ENCODE measurements around the gene GGA1. TPM values are rescaled to one million over a fixed set of nuclear protein-coding genes. Genes with fewer than 3 reads are reported as not detected.
A peak's percentile ranks its signal among the peaks of the same experiment; 100 is the strongest.

GGA1 gene
- total RNA-seq, 3 donors from 2014 or later = 36.6 to 63.9 (median 54.7) TPM

DNA sequence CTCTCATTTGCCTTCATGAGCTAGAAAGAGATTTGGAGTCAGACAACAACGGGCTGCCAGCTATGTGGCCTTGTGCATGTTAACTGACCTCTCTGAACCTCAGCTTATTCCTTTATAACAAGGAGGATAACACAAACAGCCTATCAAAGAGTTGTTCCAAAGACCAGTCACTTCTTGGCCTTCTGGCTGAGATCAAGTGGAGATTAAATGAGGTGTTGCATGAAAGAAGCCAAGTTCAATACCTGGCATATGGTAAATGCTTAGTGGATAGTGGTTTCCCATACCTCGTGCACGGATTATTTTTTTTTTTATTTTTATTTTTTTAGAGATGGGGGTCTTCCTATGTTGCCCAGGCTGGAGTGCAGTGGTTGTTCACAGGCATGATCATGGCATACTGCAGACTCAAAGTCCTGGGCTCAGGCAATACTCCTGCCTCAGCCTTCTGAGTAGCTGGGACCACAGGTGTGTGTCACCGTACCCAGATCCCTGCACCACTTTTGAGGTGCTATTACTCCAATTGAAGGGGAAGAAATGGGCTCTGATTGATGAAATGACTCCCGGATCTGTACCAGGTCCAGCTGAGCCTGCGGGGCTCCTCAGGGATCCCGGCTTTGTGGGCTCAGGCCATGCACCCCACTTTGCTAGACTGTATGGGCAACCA, 71.7 kb downstream of the GGA1 start:
- intact Hi-C loops (cut with DNase I; ENCODE audit: low total_unique reads) = no loop called here
- TF ChIP-seq, protein P1, sequence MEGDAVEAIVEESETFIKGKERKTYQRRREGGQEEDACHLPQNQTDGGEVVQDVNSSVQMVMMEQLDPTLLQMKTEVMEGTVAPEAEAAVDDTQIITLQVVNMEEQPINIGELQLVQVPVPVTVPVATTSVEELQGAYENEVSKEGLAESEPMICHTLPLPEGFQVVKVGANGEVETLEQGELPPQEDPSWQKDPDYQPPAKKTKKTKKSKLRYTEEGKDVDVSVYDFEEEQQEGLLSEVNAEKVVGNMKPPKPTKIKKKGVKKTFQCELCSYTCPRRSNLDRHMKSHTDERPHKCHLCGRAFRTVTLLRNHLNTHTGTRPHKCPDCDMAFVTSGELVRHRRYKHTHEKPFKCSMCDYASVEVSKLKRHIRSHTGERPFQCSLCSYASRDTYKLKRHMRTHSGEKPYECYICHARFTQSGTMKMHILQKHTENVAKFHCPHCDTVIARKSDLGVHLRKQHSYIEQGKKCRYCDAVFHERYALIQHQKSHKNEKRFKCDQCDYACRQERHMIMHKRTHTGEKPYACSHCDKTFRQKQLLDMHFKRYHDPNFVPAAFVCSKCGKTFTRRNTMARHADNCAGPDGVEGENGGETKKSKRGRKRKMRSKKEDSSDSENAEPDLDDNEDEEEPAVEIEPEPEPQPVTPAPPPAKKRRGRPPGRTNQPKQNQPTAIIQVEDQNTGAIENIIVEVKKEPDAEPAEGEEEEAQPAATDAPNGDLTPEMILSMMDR (IDR thresholded peaks at IDR 0.05) = no peak
- TF ChIP-seq POLR2AphosphoS5 (IDR thresholded peaks at IDR 0.05) (no peak), POLR2A (IDR thresholded peaks at IDR 0.05) (no peak)
- no peaks in the 10 kb centered on the region for H3K36me3 ChIP-seq
- H3K27ac ChIP-seq = no peak overlapping the region
- peaks cover 0 to 16% of the 10 kb centered on the region in 2 donors for H3K4me1 ChIP-seq
- DNase-seq (ENCODE audit: low spot score in 2 of 2) = no peak
- no peaks in the 10 kb centered on the region for H3K27me3 ChIP-seq
- H3K4me3 ChIP-seq = no peak overlapping the region
- H3K9me3 ChIP-seq = no peaks in the 10 kb centered on the region

DNA sequence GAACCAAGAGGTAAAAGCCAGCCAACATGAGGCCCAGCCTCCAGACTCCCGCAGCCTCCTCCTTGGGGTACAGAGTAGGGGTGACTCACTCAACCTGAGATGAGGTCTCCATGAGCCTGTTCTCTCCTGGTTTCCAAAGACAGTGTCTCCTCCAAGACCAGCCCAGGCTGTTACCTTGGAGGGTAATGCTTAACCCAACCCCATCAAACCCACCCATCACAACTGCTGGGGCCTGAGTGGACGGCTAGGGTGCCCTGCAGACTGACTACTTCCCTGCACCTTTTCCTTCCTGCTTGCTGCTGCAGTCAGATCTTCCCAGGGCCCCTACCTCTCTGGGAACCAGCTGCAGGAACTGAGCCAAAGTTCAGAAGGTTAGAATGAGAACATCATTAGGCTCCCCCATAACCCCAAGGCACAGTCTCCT, 72.4 kb downstream of the GGA1 start:
- Histone ChIP-seq H3K4me3 (no peak overlapping the region), H3K9me3 (no peaks in the 10 kb centered on the region), H3K27ac (peak overlapping the region in 1 of 2 donors; percentile 16), H3K36me3 (no peaks in the 10 kb centered on the region), H3K27me3 (no peaks in the 10 kb centered on the region), H3K4me1 (peaks cover 0 to 19% of the 10 kb centered on the region in 2 donors)
- TF ChIP-seq POLR2A (IDR thresholded peaks at IDR 0.05) (no peak), POLR2AphosphoS5 (IDR thresholded peaks at IDR 0.05) (no peak)
- TF ChIP-seq, protein P1 (IDR thresholded peaks at IDR 0.05) = no peak
- DNase-seq (ENCODE audit: low spot score in 2 of 2) = no peak
- intact Hi-C loops (cut with DNase I; ENCODE audit: low total_unique reads) = no loop called here

DNA sequence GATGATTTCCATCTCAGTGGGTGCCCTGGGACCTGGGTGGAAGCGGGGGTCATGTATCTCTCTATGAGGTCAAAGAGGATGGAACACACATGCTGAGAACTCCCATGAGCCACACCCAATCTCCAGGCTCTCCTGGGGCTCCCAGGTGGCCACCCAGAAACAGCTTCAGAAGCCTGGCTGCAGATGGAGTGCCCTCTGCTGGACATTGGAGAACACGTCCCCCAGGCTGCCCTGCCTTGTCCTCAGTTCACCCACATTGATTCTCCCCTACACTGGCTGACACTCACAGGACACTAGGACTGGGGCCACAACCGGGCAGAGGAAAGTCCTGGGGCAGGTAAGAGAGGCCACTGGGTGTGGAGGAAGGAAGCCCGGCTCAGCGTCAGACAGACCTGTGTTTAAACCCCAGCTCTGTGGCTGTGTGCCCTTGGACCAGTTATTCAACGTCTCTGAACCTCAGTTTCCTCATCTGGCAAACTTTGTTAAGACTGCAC, 73.0 kb downstream of the GGA1 start:
- peaks cover 0 to 19% of the 10 kb centered on the region in 2 donors for H3K4me1 ChIP-seq
- H3K27ac ChIP-seq = peak overlapping the region in 1 of 2 donors; percentile 16
- no peak overlapping the region for H3K4me3 ChIP-seq
- TF ChIP-seq, protein P1 (IDR thresholded peaks at IDR 0.05) = peak; percentile 52 to 90 (median 87)
- TF ChIP-seq POLR2AphosphoS5 (IDR thresholded peaks at IDR 0.05) (peak in 1 of 3 donors; percentile 45), POLR2A (IDR thresholded peaks at IDR 0.05) (no peak)
- intact Hi-C loops (cut with DNase I; ENCODE audit: low total_unique reads) = no loop called here
- H3K36me3 ChIP-seq = no peaks in the 10 kb centered on the region
- no peaks in the 10 kb centered on the region for H3K9me3 ChIP-seq
- peak; percentile 56 to 78 for DNase-seq (ENCODE audit: low spot score in 2 of 2)
- H3K27me3 ChIP-seq = no peaks in the 10 kb centered on the region

Other genes starting within 250 kb of the GGA1 start
- gene ELFN2, start 181.4 kb upstream of the GGA1 start, total RNA-seq = not detected
- 10 to 100 TPM in 2 of 3 donors, 1 to 10 TPM in 1; 9.4 to 20.6 (median 17.8) TPM for gene MFNG, start 122.5 kb upstream of the GGA1 start, total RNA-seq
- gene CARD10, start 89.4 kb upstream of the GGA1 start, total RNA-seq = 10 to 100 TPM in 2 of 3 donors, 1 to 10 TPM in 1; 2.9 to 12.1 (median 10.2) TPM
- 10 to 100 TPM; 13.8 to 43.0 (median 29.8) TPM for gene CDC42EP1, start 48.4 kb upstream of the GGA1 start, total RNA-seq
- gene LGALS2, start 28.7 kb upstream of the GGA1 start, total RNA-seq = under 1 TPM in 2 of 3 donors, not detected in 1; 0.80 to 0.88 TPM
- 1 to 10 TPM; 3.8 to 8.8 (median 7.3) TPM for gene SH3BP1, start 30.8 kb downstream of the GGA1 start, total RNA-seq
- gene PDXP, start 49.9 kb downstream of the GGA1 start, total RNA-seq = 1 to 10 TPM; 4.2 to 6.9 (median 4.2) TPM
- 1,000 to 10,000 TPM in 1 of 3 donors, 100 to 1,000 TPM in 2; 621 to 2,412 (median 641) TPM for gene LGALS1, start 66.8 kb downstream of the GGA1 start, total RNA-seq
- gene NOL12, start 77.5 kb downstream of the GGA1 start, total RNA-seq = 10 to 100 TPM; 24.5 to 29.4 (median 24.6) TPM
- gene TRIOBP, start 88.2 kb downstream of the GGA1 start, total RNA-seq = 10 to 100 TPM; 78.3 to 95.0 (median 88.3) TPM
- 10 to 100 TPM; 17.3 to 23.7 (median 21.6) TPM for gene GCAT, start 199.1 kb downstream of the GGA1 start, total RNA-seq
- gene GALR3, start 214.5 kb downstream of the GGA1 start, total RNA-seq = under 1 TPM in 1 of 3 donors, not detected in 2; 0.44 TPM
- 10 to 100 TPM; 27.5 to 41.3 (median 34.9) TPM for gene ANKRD54, start 235.5 kb downstream of the GGA1 start, total RNA-seq
- gene EIF3L, start 240.6 kb downstream of the GGA1 start, total RNA-seq = 100 to 1,000 TPM; 471 to 569 (median 490) TPM

All from breast epithelium (tissue), 4 donors.